SH-SY5Y (cell line): ENCODE results near the gene ACOT13.

Source experiments
- GATA2 ChIP-seq: IDR thresholded peaks from 2 replicates; pipeline ENCODE4 v1.6.1; 2011; ENCODE audit warnings: mild to moderate bottlenecking, low read depth, low read length
- GATA3 ChIP-seq: IDR thresholded peaks from 2 replicates; pipeline ENCODE4 v1.6.1; 2011; ENCODE audit warnings: low read depth, mild to moderate bottlenecking, low read length, moderate library complexity

DNA sequence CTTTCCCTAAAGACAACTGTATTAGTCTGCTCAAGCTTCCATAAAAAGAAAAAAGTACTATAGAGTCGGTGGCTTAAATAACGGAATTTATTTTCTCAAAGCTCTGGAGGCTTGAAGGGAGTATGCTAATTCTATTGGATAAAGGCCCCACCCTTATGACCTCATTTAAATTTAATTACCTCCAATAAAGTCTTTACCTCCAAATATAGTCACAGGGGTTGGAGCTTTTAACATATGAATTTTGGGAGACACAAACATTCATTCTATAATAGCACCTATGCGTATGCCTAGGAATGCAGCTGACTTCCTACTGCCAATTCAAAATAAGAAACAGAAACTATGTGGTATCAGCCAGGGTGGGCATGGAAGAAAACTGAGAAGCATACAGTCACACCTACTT, 46.2 kb upstream of the ACOT13 start:
- TF ChIP-seq GATA2 (no peak), GATA3 (no peak)
